HCT116 (cell line): ENCODE data around the gene PRDX3. TPM values are rescaled to one million over a fixed set of nuclear protein-coding genes. Genes with fewer than 3 reads are reported as not detected.
A peak's percentile ranks its signal among the peaks of the same experiment; 100 is the strongest.

Experiments used
- ATAC-seq: fragments of 200-7000 bp; cut with Tn5 transposase; 2 replicates; pipeline ENCODE4 v1.9.1; 2020; ENCODE audit warnings: mild to moderate bottlenecking, moderate library complexity
- BruUV-seq: library from RNA; stranded (reverse); fragments of 400-500 nt; replicated peaks from 2 replicates; lab custom pipeline; 2021; lab: Mats Ljungman, UMichigan
- CTCF ChIA-PET: fragments of 300-600 bp; sonication (Branson Sonifier 250); formaldehyde crosslinking; loops from one replicate; lab custom pipeline; 2021; ENCODE audit warnings: antibody characterized with exemption; lab: Charles Lee
- POLR2A ChIA-PET: fragments of 300-600, 350-600 bp; sonication (Branson Sonifier 250); formaldehyde crosslinking; loops from one replicate; lab custom pipeline; 2021; ENCODE audit warnings: antibody characterized with exemption; lab: Charles Lee
- RAD21 ChIA-PET, 2 experiments: fragments of 300-600 bp; sonication (Branson Sonifier 250); formaldehyde crosslinking; loops; one replicate each; lab custom pipeline; 2023; ENCODE audit warnings: low total read pairs in 2 of 2; ENCODE audit not compliant: uncharacterized antibody in 2 of 2, unreplicated experiment in 2 of 2, low non-redundant PET in 1 of 2; lab: Charles Lee
- DNase-seq: peaks from one replicate; pipeline ENCODE4 v3.0.0-alpha.2; 2010; ENCODE audit warnings: low read depth, low spot score
- H2AFZ ChIP-seq: fragments of 200-600 bp; shearing (Covaris generic), sonication (generic); 2 replicates; pipeline ENCODE4 v1.6.1; 2017; ENCODE audit warnings: low read depth, mixed run types, mixed read lengths, antibody characterized with exemption, low read length; ENCODE audit not compliant: poor library complexity, severe bottlenecking
- H3K27ac ChIP-seq: 2 replicates; pipeline ENCODE4 v1.5.1; 2012; ENCODE audit warnings: low read depth, low read length
- H3K27me3 ChIP-seq: fragments of 200-600 bp; sonication (generic); 2 replicates; pipeline ENCODE4 v1.6.1; 2016; ENCODE audit warnings: mixed run types, low read length, mixed read lengths; ENCODE audit not compliant: insufficient read depth
- H3K36me3 ChIP-seq, 2 experiments: fragments of 200-500 bp in 1 of 2; fragments of 200-600 bp in 1 of 2; sonication (Bioruptor generic) in 1 of 2; sonication (generic) in 1 of 2; 2 replicates each; pipeline versions ENCODE4 v1.5.1 to v1.6.1; 2014 to 2016; ENCODE audit warnings: low read length in 2 of 2, inconsistent platforms in 1 of 2, mixed read lengths in 1 of 2, mixed run types in 1 of 2; ENCODE audit not compliant: insufficient read depth in 2 of 2, control insufficient read depth in 1 of 2
- H3K4me1 ChIP-seq, 2 experiments: fragments of 200-600 bp in 1 of 2; sonication (generic) in 1 of 2; 2 replicates each; pipeline versions ENCODE4 v1.5.1 to v1.6.1; 2012 to 2017; ENCODE audit warnings: low read length in 2 of 2, inconsistent platforms in 1 of 2, mild to moderate bottlenecking in 1 of 2, mixed read lengths in 1 of 2, mixed run types in 1 of 2, moderate library complexity in 1 of 2; ENCODE audit not compliant: insufficient read depth in 2 of 2, control insufficient read depth in 1 of 2
- H3K4me2 ChIP-seq: fragments of 200-600 bp; sonication (generic); 2 replicates; pipeline ENCODE4 v1.6.1; 2017; ENCODE audit warnings: mixed run types, low read length, mixed read lengths
- H3K4me3 ChIP-seq, 2 experiments: fragments of 200-600 bp in 1 of 2; sonication (generic) in 1 of 2; replicated peaks in 1 of 2; 2 replicates each; pipeline ENCODE4 v1.5.1; 2011 to 2016; ENCODE audit warnings: low read length in 2 of 2, control low read depth in 1 of 2, low read depth in 1 of 2, mild to moderate bottlenecking in 1 of 2, mixed read lengths in 1 of 2, mixed run types in 1 of 2
- H3K79me2 ChIP-seq: fragments of 200-600 bp; sonication (generic); 2 replicates; pipeline ENCODE4 v1.6.1; 2017; ENCODE audit warnings: mild to moderate bottlenecking, mixed run types, low read length, moderate library complexity, mixed read lengths; ENCODE audit not compliant: insufficient read depth
- H3K9ac ChIP-seq: fragments of 200-600 bp; sonication (generic); 2 replicates; pipeline ENCODE4 v1.6.1; 2016; ENCODE audit warnings: low read length, mixed read lengths
- H3K9me2 ChIP-seq: fragments of 200-600 bp; sonication (generic), shearing (Covaris generic); 2 replicates; pipeline ENCODE4 v1.6.1; 2017; ENCODE audit warnings: mixed run types, mild to moderate bottlenecking, moderate library complexity; ENCODE audit not compliant: insufficient read depth
- H3K9me3 ChIP-seq, 2 experiments: fragments of 200-500 bp in 1 of 2; fragments of 200-600 bp in 1 of 2; sonication (Bioruptor generic) in 1 of 2; sonication (generic) in 1 of 2; 2 replicates each; pipeline ENCODE4 v1.6.1; 2014 to 2017; ENCODE audit warnings: low read length in 2 of 2, mixed read lengths in 2 of 2, inconsistent platforms in 1 of 2, low read depth in 1 of 2, mild to moderate bottlenecking in 1 of 2, mixed run types in 1 of 2, moderate library complexity in 1 of 2; ENCODE audit not compliant: control insufficient read depth in 1 of 2, insufficient read depth in 1 of 2
- H4K20me1 ChIP-seq: fragments of 200-600 bp; sonication (generic), shearing (Covaris generic); 2 replicates; pipeline ENCODE4 v1.6.1; 2017; ENCODE audit warnings: mixed run types, mild to moderate bottlenecking, moderate library complexity; ENCODE audit not compliant: insufficient read depth
- CBX3 ChIP-seq: IDR thresholded peaks from 2 replicates; pipeline ENCODE4 v1.6.1; 2012; ENCODE audit warnings: low read depth
- ELF1 ChIP-seq: IDR thresholded peaks from 2 replicates; pipeline ENCODE4 v1.6.1; 2012; ENCODE audit warnings: low read depth, borderline replicate concordance
- EZH2 ChIP-seq: fragments of 200-600 bp; sonication (generic); IDR thresholded peaks from 2 replicates; pipeline ENCODE4 v1.6.1; 2017; ENCODE audit warnings: antibody characterized with exemption, mixed run types
- EZH2phosphoT487 ChIP-seq: fragments of 200-600 bp; IDR thresholded peaks from 2 replicates; pipeline ENCODE4 v1.6.1; 2018; ENCODE audit warnings: antibody characterized with exemption, borderline replicate concordance
- FOSL1 ChIP-seq: IDR thresholded peaks from 2 replicates; pipeline ENCODE4 v1.6.1; 2012; ENCODE audit warnings: low read depth
- JUND ChIP-seq: IDR thresholded peaks from 2 replicates; pipeline ENCODE4 v1.6.1; 2012
- POLR2A ChIP-seq: IDR thresholded peaks from 2 replicates; pipeline ENCODE4 v1.7.0; 2011; ENCODE audit warnings: borderline replicate concordance; ENCODE audit not compliant: insufficient read depth, insufficient read length; ENCODE audit errors: extremely low read depth
- POLR2AphosphoS5 ChIP-seq: IDR thresholded peaks from 2 replicates; pipeline ENCODE4 v1.6.1; 2011; ENCODE audit warnings: mild to moderate bottlenecking, low read depth, low read length, moderate library complexity
- SRF ChIP-seq: IDR thresholded peaks from 2 replicates; pipeline ENCODE4 v1.6.1; 2012; ENCODE audit warnings: low read depth
- YY1 ChIP-seq: IDR thresholded peaks from 2 replicates; pipeline ENCODE4 v1.6.1; 2011; ENCODE audit warnings: low read length, low read depth, moderate library complexity, mild to moderate bottlenecking; ENCODE audit not compliant: insufficient replicate concordance; ENCODE audit errors: extremely low read depth
- intact Hi-C: fragments of 100-400 bp; cut with micrococcal nuclease; formaldehyde crosslinking; loops from 2 replicates; pipeline ENCODE4 v1.10.0; 2022
- total RNA-seq: library from RNA; stranded (reverse); gene quantifications from one replicate; pipeline ENCODE4 v1.2.1, GENCODE V29; 2021; ENCODE audit not compliant: unreplicated experiment
- TF ChIP-seq, protein P1 (sequence below): IDR thresholded peaks from 2 replicates; pipeline ENCODE4 v1.6.1; 2012

PRDX3 gene
- total RNA-seq, 1 experiment from 2014 or later = 281 TPM

DNA sequence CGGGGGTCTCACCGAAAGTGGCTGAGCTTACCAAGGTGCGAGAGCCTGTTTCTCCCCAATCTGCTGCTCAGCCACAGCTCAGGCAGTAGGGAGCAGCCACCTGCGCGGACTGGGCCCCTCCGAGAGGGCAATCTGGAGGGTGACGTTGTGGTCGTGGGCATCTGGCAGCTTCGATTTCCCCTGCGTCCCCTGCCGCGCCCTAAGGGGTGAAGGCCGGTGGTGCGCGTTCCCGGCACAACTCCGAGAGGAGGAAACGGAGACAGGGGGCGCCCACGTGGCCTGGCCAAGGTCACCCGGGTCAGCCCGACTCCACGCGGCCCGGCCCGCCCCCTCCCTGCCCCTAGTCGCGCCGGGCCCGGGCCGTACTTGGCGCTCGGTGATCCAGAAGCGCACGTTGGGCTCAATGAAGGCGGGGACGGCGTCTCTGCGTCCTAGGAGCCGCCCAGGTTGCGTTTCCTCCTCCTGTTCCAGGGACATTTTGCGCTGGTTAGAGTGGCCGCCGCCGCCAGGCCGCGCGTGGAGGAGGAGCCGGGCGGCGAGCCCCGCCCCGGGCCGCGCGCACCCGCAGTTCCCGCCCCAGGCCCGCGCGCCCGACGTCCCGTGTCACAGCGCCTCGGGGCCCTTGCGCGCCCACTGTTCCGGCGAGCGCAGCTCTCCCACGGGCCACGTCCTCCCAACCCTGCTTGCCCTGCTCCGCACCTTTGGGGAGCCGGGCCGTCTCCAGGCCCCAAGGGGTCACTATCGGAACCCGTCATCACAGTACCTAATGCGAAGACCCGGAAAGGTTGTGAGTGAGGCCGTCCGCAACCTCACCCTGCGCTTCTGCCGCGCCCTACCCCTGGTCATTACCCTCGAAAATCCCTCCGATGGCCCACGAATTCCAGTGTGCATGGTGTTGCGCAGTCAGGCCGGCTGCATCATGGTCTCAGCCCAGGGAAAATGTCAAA is 13.2 kb downstream of the PRDX3 start, which contains the start of gene SFXN4 (continued):
- TF ChIP-seq, protein P1, sequence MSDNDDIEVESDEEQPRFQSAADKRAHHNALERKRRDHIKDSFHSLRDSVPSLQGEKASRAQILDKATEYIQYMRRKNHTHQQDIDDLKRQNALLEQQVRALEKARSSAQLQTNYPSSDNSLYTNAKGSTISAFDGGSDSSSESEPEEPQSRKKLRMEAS = peak; percentile 98
- peak; percentile 55 for TF ChIP-seq POLR2A

DNA sequence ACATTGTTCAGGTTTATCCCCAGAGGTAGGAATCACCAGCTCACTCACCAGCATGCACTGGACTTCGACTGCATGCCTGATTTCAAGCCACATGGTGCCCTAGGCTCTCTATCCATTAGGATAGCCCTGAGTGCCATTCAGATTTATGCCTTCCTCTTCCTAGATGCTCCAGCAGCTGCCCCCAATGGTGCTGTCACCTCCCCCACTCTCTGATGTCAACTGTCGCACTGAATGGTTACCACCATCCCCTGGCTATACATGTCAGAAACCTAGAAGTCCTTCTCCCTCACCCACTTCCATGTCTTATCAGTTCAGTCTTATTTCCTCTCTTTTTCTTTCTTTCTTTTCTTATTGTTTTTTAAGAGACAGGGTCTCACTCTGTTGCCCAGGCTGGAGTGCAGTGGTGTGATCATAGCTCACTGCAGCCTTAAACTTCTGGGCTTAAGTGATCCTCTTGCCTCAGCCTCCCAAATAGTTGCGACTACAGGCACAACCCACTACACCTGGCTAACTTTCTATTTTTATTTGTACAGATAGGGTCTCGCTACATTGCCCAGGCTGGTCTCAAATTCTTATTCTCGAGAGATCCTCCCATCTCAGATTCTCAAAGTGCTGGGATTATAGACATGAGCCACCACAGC is 16.0 kb downstream of the PRDX3 start:
- Histone ChIP-seq H3K4me3 (no peak overlapping the region), H3K79me2 (peaks cover 27% of the 10 kb centered on the region), H3K36me3 (peaks cover 19 to 60% of the 10 kb centered on the region in 2 experiments; a peak in 3 of 4 replicates), H3K27ac (no peak overlapping the region), H4K20me1 (no peaks in the 10 kb centered on the region), H3K9ac (no peak overlapping the region), H3K27me3 (no peaks in the 10 kb centered on the region), H3K9me3 (no peaks in the 10 kb centered on the region), H3K4me1 (peaks cover 10 to 24% of the 10 kb centered on the region in 2 experiments), H3K4me2 (no peak overlapping the region), H3K9me2 (no peaks in the 10 kb centered on the region), H2AFZ (no peak overlapping the region)
- ATAC-seq = no peak
- intact Hi-C loops = no loop called here
- ChIA-PET RAD21 (no interaction called here), CTCF (no interaction called here), POLR2A (no interaction called here)
- BruUV-seq = no TSS peak
- no peak for DNase-seq
- TF ChIP-seq CBX3 = no peak
- TF ChIP-seq YY1 = no peak
- no peak for TF ChIP-seq EZH2
- no peak for TF ChIP-seq JUND
- TF ChIP-seq SRF = no peak
- no peak for TF ChIP-seq FOSL1
- no peak for TF ChIP-seq EZH2phosphoT487
- no peak for TF ChIP-seq POLR2AphosphoS5
- TF ChIP-seq POLR2A = no peak
- TF ChIP-seq ELF1 = no peak
- TF ChIP-seq, all 23 proteins: peak for 0
